H54 (cell line): ENCODE results near the gene BCAN.

ENCODE experiments used
- DNase-seq: peaks from one replicate; pipeline ENCODE4 v3.0.0; 2011; ENCODE audit warnings: low spot score, mixed read lengths; ENCODE audit not compliant: insufficient read length
- FAIRE-seq: peaks from 3 replicates; lab custom pipeline; 2011; peaks lifted over from hg19 to GRCh38; lab: Jason Lieb, UNC
- POLR2A ChIP-seq: IDR thresholded peaks from 2 replicates; pipeline ENCODE4 v1.6.1; 2011; ENCODE audit warnings: low read depth, mild to moderate bottlenecking, low read length

Gene BCAN

DNA sequence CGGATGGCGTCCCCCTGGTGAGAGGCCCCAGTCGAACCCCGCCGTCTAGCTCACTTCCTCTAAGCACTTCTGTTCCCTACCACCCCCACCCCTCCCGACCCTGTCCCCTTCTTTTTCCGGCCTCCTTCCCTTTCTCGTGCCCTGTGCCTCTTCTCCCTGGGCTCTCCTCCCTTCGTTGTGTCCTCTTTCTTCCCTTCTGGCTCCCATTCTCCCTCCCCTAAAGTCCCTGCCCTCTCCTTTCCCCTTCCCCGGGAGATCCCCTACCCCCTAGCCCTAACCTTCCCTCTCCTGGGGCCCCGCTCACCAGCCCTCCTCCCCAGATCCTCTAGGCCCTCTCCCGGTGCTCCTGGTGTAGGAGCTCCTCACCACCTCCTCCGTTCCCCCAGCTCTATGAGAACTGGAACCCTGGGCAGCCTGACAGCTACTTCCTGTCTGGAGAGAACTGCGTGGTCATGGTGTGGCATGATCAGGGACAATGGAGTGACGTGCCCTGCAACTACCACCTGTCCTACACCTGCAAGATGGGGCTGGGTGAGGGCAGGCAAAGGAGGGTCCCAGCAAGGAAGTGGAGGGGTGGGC is 15.9 kb downstream of the BCAN start:
- DNase-seq: no peak
- TF ChIP-seq POLR2A: no peak
- no peak for FAIRE-seq

DNA sequence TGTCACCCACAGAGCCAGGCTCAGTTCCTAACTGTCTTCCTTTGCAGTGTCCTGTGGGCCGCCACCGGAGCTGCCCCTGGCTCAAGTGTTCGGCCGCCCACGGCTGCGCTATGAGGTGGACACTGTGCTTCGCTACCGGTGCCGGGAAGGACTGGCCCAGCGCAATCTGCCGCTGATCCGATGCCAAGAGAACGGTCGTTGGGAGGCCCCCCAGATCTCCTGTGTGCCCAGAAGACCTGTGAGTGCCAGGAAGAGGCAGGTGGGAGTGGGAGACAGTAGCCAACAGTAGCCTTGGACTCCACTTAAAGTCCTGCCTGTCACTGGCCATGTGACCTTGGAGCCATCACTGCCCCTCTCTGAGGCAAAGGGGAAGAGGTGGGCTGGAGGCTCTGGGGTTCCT is 16.6 kb downstream of the BCAN start:
- no peak for DNase-seq
- no peak for TF ChIP-seq POLR2A
- FAIRE-seq: no peak

DNA sequence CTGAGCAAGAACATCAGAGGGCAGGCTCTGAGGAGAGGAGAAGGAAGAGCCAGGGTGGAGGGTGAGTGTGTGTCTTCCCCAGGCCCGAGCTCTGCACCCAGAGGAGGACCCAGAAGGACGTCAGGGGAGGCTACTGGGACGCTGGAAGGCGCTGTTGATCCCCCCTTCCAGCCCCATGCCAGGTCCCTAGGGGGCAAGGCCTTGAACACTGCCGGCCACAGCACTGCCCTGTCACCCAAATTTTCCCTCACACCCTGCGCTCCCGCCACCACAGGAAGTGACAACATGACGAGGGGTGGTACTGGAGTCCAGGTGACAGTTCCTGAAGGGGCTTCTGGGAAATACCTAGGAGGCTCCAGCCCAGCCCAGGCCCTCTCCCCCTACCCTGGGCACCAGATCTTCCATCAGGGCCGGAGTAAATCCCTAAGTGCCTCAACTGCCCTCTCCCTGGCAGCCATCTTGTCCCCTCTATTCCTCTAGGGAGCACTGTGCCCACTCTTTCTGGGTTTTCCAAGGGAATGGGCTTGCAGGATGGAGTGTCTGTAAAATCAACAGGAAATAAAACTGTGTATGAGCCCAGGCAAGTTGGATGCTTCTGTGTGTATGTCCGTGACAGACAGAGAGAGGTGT is 17.1 kb downstream of the BCAN start:
- TF ChIP-seq POLR2A: no peak
- FAIRE-seq: no peak

DNA sequence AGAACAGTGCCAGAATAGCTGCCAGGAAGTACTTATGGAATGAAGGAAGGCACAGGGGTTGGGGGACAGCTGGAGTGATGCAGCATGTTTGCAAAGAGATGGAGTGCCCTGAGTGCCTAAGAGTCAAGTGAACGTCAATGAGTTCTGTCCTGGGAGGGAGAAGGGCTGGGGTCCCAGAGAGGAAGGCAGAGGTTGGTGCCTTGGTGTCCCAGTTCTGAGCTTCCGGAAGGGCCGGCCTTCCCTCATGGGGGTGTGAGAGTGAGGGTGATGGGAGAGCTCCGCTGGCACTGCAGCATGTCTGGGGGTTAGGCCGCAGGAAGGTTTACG is 17.7 kb downstream of the BCAN start:
- no peak; the same call in 1 of the 2 replicates for TF ChIP-seq POLR2A
- no peak for FAIRE-seq
- no peak for DNase-seq

More for the DNA sequence above, 17.1 kb downstream of the BCAN start:
- no peak for DNase-seq

DNA sequence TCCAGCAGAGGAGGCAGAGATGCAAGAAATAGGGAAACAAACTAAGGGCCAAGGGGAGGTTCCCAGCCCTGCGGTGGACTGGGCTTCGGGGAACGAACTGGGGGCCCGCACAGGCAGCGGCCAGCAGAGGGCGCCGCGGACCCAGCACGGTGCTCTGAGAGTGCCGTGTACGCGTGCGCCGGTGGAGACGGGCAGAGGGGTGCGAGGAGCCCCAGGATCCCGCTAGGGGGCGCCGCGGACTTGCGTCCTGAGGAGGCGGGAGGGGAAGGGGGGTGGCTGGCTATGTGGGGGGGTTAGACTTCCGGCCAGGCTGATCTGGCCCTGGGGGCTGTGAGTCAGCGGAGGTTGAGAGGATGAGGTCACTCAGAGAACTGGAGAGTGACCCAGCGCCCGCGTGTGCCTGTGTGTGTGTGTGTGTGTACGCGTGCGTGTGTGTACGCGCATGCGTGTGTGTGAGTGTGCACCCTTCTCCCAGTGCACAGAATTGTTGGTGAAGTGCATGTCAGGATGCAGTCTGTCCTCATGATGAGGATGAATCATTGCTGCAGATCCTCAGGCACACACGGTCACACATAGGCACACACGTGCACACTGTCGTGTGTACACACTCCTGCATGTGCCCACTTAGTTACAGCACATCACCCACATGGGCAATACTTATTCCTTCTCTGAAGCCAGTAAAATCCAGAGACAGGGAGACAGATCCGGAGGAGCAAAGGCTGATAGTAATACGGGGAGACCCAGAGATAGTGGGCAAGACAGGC is 18.3 kb downstream of the BCAN start:
- FAIRE-seq (no peak), DNase-seq (peak; percentile 99)
- TF ChIP-seq POLR2A: no peak; the same call in 1 of the 2 replicates

DNA sequence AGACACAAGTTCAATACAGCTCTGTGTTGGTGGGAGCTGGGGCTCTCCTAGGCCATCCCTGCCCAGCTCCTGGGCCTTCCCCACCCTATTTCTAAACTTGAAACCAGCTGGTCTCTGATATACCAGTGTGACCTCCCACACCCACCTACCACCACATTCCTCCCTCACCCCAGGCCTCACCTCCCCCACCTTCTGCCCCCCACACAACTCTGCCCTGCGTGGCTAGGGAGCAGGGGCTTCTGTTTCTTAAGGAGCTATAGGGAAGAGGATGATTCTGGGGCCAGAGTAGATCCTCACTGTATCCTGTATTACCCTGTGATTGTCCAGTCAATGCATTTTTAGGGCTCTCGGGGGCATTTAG is 18.8 kb downstream of the BCAN start:
- FAIRE-seq: no peak
- TF ChIP-seq POLR2A: no peak
- no peak for DNase-seq

DNA sequence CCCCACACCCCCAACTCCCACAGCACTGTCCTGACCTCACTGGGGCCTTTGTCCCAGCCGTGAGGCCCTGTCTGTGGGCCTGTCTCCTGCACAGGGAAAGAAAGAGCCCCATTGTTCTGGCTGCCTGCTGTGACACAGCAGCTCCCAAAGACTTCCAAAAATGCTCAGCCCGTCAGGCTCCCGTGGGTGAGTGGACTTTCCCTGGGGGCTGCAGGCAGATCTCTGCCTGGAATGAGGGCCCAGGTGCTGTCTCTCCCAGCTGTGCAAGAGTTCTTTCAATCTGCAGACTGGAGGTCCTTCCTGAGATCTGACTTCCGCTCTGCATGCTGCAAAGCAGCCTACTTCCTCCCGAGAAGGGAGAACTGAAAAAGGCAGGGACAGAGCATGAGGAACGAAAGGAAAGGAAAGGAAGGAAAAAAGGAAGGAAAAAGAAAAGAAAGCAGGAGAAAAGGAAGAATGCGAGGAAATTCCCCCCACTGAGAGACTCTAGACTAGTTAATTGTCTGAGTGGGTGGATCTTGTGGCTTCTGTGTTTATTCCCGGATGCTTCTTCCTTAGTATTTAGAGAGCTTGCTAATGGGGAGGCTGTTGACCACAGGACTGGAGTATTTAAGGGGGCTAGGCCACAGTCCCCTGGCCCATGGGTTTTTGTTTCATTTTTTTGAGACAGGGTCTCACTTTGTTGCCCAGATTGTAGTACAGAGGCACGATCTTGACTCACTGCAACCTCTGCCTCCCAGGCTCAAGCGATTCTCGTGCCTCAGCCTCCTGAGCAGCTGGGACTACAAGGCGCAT is 20.3 kb downstream of the BCAN start:
- no peak for TF ChIP-seq POLR2A
- no peak for DNase-seq
- FAIRE-seq: no peak

DNA sequence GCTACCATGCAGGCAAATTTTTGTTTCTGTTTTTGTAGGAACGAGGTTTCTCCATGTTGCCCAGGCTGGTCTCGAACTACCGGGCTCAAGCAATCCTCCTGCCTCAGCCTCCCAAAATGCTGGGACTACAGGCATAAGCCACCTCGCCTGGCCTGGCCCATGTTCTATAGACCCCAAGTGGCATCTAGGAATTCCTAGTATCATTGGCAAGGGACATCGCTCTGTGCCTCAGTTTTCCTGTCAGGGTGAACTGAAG is 20.8 kb downstream of the BCAN start:
- no peak for TF ChIP-seq POLR2A
- FAIRE-seq: no peak
- DNase-seq: no peak

DNA sequence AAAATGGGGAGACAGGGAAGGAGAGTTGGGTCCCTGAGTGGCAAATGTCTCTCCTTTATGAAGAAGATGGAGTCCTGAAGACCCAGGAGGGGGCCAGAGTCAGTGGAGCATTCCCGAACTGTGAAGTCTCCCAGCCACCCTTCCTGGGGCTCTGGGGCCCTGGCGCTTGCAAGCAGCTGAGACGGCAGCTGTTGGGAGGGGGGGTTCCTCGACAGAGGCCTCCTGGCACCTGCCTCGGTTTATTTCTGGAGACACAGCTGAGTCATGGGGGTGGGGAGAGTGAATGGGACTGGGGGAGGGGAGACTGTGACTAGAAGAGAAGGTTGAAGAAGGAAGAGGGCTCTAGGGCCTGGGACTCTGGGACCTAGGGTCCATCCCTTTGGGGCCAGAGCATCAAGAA is 21.3 kb downstream of the BCAN start:
- TF ChIP-seq POLR2A: no peak
- DNase-seq (no peak), FAIRE-seq (no peak)

DNA sequence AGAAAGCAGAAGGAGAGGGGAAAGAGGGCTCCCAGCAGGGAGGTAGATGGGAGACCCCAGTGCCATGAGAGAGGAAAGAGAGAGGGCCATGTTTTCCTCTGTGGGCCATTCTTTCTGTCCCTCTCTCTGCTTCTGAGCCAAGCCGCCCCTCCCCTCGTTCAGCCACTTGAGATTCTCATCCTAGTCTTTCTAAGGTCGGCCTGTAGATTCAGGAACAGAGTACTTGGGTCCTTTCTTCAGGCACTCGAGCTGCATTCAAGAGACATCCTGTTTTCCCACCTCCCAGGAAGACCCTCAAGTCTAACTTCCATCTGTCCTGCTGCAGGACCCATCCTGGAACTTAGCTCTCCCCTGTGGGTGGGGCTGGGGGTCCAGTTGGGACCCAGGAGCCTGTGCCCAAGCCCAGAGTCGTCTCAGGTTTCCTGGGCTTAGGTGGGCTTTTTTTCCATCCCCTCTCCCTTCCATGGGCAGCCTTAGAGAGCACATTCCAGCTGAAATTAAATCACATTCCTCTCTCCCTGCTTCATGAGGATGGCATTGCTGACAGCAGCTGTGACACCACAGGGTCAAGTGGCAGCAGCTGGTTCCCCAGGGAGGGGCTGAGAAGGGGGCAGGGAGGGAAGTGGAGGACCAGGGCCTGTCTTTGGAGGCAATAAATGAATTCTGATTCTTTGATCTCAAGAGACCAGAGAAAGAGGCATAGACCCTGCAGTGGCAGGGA is 22.3 kb downstream of the BCAN start:
- TF ChIP-seq POLR2A: no peak
- no peak for DNase-seq
- FAIRE-seq: no peak

DNA sequence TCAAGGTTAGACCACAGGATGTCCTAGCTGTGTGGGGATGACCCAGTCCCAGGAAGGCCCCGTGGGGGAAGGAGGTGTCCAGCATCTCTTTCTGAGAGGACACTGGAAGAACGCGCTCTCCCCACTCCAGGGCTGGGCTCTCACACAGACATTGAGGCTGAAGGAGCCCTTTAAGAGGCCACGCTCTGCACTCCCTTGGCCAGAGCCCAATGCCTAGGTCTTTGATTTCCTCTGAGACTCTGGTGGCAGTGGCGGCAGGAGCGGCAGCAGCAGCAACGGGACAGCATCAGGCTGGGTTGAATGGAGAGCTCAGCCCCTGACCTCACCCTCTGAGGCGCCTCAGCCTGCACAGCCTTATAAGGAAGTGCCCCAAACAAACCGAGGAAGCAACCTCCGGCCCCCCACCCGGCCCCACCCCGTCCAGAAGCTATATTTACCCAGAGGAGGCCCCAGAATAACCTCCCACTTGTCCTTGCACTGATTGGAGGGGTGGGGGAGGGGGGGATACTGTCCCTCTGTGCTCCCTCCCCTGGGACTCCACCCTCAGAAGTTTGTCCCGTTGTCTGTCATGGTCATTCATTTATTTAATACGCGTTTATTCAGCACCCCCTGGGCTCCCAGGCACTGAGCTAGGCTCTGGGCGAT is 23.0 kb downstream of the BCAN start:
- no peak for TF ChIP-seq POLR2A
- FAIRE-seq (no peak), DNase-seq (no peak)

DNA sequence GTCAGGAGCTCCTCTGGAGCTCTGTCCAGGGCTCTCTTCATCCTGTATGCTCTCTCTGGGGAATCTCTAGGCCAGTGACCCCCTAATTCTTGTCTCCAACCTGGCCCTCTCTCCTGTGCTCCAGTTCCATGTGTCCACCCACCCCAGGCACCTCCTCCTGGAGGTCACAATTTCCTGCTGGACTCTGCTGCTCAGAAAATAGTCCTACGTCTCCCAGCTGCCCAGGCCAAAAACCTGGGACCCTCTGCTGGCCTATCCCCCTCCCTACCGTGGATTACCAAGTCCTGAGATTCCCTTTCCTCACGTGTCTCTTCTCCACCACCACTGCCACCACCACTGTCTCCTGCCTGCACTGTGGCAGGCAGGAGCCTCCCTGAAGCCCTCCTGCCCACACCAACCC is 23.6 kb downstream of the BCAN start:
- DNase-seq: no peak
- no peak for FAIRE-seq
- no peak for TF ChIP-seq POLR2A

DNA sequence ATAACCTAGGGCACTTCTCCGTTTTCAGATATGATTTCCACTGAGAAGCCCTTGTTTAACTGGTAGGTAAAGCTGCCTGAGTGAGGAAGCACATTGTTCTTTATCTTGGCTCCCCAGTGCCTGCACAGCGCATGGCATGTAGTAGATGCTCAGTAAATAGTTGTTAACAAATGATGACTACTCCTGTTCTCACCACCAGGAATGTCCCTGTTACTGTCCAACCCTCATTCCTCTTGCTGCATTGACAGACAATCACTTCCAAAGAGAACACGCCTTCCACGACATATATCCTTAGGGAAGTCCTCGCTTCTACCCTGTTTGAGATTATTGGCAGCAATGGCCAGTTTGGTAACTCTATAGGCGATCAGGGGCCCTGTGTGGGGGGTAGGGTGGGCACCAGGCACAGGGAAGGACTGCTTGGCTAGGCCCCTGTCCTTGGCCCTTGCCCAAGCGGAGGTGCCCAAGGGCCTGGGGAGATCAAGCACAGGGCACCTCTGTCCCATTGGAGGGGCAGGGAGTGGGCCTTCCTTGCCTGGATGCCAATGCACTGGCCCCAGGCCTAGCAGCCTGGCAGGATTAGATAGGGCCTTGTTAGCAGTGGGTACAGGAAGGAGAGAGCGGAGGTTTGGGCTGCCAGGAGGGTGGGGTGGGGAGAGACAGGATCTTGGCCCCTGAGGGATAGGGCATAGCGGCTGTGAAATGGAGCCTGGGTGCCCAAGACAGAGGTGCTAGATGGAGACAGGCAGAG is 25.1 kb downstream of the BCAN start:
- FAIRE-seq (no peak), DNase-seq (no peak)
- TF ChIP-seq POLR2A: no peak

DNA sequence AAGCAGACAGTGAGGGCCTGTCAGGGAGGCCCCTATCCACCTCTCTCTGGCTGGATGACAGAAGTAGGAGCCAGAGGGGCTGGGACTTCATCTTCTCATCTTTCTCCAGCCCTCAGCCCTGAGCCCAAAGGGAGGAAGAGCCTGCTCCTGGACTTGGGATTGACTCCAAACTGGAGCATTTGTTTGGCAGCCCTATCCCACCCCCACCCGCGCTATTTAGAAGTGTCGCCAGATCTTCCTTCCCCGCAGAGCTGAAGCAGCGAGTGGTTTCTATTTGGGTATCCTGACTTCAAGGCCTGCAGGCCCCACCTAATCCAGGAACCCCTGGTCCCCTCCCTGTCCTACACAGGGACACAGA is 25.7 kb downstream of the BCAN start:
- DNase-seq (no peak), FAIRE-seq (no peak)
- no peak for TF ChIP-seq POLR2A
